ENCODE data around the gene EIF1.

Gene EIF1

DNA sequence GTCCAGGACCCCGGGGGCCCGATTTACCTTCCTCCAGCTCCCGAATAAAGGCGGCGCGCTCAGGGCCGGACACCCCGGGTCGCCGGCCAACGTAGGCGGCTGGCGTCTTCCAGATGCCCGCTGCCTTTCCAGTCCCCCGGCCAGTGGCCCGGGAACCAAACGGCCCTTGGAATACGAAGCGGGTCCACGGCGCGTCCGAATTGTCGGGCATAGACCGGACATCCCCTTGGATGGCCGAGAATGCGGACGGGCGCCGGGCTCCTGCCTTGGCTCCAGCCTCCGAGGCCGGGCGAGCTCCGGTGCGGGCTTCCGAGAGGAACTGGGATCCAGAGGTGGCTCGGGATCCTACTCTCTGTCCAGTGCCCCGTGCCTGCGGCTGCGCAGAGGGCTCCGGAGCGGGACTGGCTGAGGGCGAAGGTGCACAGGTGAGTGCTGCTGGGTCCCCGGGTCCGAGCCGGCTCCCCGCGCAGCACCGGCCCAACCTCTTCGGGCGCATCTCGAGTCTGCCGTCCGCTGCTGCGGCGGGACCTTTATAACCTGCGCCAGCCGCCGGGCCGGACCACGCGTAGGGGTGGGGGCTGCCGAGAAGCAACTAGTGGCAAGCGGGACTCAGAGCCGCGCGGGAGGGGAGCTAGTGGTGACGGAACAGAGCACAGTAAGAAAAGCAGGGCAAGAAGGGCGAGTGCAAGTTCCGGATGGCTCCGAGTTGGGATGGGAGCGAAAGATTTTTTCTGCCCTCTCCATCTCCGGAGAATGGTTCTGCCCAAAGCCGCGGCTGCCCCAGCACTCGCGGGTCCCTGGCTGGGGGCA lies 45.7 kb downstream of the EIF1 start, which contains the start of gene HAP1:
TSS of gene HAP1 (minus strand) at position 505 of the 810 bp plus-strand sequence. CDS start at position 496, 9 bp downstream.
- DNase-seq: peak in 38 of 56 donors; percentile 10 to 74 (median 24)

GRCh38 chr17:41734949-41735313 lies 46.2 kb downstream of the EIF1 start:
- DNase-seq: no peak

DNA sequence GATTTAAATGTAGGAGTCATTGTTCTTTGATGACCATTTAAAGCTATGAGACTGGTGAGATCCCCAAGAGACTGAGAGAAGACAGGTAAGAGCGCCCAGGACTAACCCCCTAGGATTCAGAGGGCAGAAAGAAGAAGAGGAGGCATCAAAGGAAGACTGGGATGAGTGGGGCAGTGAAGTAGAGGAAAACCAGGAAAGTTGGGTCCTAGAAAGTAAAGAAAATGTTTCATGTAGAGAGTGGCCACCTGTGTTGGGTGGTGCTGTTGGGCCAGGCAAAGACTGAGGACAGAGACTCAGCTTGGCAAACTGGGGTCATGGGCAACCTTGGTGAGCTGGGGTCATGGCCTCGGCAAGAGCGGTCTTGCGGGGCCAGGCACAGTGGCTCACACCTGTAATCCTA lies 47.1 kb downstream of the EIF1 start:
- DNase-seq: no peak

GRCh38 chr17:41736983-41737679 lies 48.4 kb downstream of the EIF1 start:
- DNase-seq: no peak

DNA sequence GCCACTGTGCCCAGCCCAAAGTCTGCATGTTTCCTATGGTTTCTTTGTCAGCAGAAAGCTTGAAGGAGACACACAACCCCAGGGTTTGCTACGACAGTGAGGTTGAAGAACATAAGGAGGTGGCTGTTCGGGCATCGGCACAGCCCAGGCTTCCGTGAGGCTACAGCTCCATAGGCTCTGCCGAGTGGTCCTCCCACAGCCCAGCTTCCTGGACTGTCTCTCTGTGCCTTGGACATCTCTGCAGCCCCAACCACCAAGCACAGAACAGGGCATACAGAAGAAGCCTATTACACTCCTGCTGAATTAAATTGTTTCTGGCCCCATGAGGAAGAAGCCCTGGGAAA lies 49.0 kb downstream of the EIF1 start:
- no peak for DNase-seq

GRCh38 chr17:41738077-41738800 lies 49.6 kb downstream of the EIF1 start:
- peak in 51 of 56 donors; percentile 9 to 83 (median 62) for DNase-seq

- no peak for DNase-seq
These were observed 50.1 kb downstream of the EIF1 start for GRCh38 chr17:41738801-41739112.

GRCh38 chr17:41739661-41740352 lies 51.1 kb downstream of the EIF1 start:
- no peak for DNase-seq

- no peak for DNase-seq
These were observed 51.8 kb downstream of the EIF1 start for GRCh38 chr17:41740506-41740905.

DNA sequence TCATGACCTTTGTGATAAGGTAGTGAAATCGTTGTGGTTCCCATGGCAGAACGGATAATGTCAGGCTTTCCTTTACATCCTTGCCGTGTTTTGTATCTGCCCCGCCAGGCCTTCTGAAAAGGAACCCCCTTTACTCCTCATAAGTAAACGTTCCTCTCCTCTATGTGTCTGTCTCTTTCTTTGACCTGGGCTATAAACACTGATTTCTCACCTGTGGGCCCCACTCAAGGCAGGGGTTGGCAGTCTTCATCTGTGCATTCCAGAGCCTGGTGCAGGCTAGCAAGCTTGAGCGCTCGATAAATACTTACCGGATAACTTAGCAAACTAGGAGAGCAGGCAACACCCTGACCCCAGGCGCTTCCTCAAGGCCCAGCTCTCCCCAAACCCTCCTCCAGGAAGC lies 53.0 kb downstream of the EIF1 start:
- no peak for DNase-seq

Measured in nucleus accumbens (tissue), 56 donors.